GM19467 (cell line): ENCODE measurements around the gene GNAS.

Experiments
- ATAC-seq: cut with Tn5 transposase; IDR thresholded peaks from one replicate; pipeline ENCODE4 v1.9.1; 2021; ENCODE audit warnings: mild to moderate bottlenecking, moderate library complexity; ENCODE audit not compliant: unreplicated experiment

The GNAS gene

GRCh38 chr20:58895448-58896180 is 43.1 kb downstream of the GNAS start:
- no peak for ATAC-seq

DNA sequence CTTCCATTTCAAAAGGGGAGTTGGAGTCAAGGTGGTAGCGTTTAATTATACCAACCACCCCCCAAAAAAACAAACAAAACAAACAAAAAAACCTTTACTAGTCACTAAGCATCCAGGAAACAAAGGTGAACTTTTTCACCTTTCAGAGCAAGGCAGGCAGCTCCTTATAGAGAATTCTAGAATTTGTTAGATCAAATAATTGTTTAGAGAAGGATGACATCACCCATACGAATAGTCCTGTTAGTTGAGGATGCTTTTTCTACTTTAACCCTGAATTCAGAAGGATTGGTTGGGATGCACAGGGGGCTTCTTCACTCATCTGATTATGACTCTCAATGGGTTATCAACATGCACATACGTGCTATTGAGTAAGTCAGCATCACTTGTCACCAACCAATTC is 44.3 kb downstream of the GNAS start:
- no peak for ATAC-seq

DNA sequence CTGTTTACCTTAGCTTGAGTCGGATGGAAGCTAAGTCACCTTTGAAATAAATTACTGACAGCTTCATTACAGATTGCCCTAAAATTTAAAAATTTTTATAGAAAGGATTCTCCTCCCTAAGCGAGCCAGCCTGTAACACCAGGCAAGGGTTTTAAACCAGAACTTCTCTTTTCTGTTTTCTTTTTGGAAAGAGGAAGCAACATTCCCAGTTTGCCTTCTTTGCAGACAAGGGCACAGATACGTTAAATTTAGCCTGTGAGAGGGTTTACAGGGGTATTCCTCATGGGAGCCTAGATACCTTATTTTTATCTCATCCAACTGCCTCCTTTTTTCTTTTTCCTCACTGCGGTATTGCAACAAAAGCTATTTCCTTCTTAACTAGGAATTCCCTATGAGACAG is 45.0 kb downstream of the GNAS start:
- no peak for ATAC-seq

- ATAC-seq, result no peak
Measured at GRCh38 chr20:58898629-58899408, 46.3 kb downstream of the GNAS start.

DNA sequence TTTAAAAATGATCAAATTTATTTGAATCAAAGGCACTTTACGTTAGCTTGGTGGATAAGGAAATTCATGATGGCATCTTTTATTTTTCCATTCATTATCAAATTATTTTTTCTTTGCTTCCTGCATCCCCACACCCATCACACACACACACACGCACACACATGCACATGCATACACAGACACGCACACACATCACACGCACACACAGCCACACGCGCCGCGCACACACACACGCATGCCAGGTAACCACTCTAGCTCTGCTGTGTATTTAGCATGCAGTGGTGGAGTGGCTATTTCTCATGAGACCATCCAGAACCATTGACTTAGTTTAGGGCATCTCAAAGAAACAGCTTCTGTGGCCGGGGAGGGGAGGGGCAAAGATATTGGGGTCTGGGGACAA is 47.0 kb downstream of the GNAS start:
- no peak for ATAC-seq

GRCh38 chr20:58900397-58900796 is 47.9 kb downstream of the GNAS start:
- ATAC-seq, result no peak

DNA sequence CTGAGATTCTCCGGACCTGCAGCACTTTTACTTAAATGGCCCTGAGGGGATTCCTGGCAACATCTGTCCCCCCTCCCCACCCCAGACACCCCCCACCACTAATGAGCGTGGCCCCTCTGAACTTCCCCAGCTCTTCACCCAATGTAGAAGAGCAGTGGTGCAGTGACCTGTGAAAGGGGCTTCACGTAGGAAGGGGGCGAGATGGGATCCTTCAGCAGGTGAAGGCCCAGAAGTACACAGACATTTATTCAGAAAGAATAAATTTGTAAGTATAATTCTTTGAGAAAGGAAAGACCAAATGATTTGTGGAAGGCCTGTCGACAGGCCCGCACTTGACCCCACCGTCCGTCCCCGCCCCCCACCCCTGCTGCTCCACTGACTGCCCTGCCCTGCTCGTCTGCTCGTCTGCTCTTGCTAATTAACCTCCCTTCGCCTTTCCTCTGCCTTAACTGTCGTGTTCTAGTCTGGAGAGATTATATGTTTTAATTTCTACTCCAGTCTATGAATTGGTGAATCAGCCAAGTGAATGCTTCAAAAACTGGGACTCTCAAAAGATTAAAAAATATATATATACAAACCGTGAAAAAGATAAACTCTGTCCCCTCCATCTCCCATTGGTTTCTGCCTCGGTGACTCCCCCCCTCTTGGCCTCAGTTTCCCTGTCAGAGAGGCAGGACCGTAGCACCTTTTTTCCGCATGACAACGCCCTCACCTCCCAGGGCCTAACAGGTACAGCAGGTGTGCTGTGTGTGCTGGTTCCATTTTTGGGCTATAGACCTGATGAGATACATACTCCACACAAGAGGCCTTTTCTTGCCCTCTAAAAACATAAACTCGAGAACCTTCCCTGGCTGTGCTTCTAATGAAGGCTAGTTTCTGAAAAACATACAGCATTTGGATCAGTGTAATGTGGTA is 49.2 kb downstream of the GNAS start:
- ATAC-seq, result no peak

DNA sequence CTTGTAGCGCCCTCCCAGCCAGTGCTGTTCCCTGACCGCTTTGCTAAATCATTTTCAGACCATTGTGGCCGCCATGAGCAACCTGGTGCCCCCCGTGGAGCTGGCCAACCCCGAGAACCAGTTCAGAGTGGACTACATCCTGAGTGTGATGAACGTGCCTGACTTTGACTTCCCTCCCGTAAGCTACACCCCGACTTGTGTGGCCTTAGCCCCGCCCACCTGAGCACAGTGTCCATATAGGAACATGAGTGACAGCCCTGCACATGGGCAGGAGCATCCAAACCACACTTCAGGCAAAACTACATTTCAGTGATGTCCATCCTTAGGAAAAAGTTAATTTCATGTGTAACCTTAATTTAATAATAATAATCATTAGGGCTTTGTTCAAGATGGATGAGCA is 51.1 kb downstream of the GNAS start:
- ATAC-seq, result no peak

GRCh38 chr20:58905236-58905635 is 52.7 kb downstream of the GNAS start:
- no peak for ATAC-seq

DNA sequence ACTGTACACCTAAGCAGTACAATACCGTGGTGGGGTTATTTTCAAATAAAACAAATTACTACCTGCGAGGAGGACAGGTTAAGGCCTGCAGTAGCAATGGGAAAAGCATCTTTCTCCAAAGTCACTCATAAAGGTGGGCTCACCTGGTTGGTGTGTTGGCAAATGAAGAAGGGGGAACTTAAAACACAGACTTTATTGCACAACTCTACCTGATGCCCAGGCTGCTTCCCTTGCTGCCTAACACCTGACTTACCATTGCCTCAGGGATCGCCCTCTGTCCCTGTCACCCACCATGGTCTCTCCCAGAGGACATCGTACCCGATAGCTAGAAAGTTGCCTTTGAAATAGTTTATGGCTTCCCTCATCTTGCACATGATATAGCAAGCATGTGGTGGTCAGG is 53.6 kb downstream of the GNAS start:
- ATAC-seq, result no peak

GRCh38 chr20:58906894-58907293 is 54.4 kb downstream of the GNAS start:
- no peak for ATAC-seq

- peak; percentile 82 for ATAC-seq
Measured at GRCh38 chr20:58907320-58908137, 55.0 kb downstream of the GNAS start.

- peak; percentile 16 for ATAC-seq
Measured at GRCh38 chr20:58908221-58908620, 55.7 kb downstream of the GNAS start.

DNA sequence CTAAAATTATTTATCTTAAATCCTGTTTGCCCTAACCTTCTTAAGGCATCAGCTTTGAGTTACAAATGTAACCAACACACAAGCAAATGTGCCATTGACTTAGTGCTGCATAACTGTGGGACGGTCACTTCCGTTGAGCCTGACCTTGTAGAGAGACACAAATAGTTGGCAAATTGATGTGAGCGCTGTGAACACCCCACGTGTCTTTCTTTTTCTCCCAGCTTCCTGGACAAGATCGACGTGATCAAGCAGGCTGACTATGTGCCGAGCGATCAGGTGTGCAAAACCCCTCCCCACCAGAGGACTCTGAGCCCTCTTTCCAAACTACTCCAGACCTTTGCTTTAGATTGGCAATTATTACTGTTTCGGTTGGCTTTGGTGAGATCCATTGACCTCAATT is 56.4 kb downstream of the GNAS start:
- ATAC-seq, result no peak

- ATAC-seq, result no peak
Measured at GRCh38 chr20:58909585-58909984, 57.1 kb downstream of the GNAS start.

DNA sequence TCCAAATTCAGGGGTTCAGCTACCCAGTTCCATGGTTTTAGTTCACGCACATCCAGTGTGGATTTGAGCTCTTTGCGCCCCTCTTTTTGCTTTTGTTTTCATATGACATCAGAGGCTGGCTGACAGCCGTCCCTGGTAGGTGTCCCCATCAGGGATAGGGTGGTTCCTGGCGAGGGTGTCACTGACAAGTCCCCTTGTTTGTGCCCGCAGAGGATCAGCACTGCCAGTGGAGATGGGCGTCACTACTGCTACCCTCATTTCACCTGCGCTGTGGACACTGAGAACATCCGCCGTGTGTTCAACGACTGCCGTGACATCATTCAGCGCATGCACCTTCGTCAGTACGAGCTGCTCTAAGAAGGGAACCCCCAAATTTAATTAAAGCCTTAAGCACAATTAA is 58.0 kb downstream of the GNAS start:
- no peak for ATAC-seq

DNA sequence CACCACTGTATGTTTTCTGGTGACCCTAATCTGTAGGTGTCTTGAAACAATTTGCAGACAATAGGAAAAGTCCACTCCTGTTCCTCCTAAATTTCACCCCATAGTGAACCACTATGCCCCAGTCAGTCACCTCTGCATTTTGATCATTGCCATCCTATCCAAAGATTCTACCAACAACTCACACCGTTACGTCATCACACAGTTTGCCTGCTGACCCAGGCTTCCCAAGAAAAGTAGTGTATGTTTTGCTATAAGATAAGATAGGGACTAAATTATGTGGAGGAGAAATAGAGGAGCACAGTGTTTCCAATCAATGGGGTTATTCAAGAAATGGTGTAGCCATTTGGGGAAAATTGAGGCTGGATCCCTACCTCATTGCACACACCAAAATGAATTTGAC is 58.8 kb downstream of the GNAS start:
- no peak for ATAC-seq

GRCh38 chr20:58911970-58912369 is 59.5 kb downstream of the GNAS start:
- ATAC-seq, result no peak

DNA sequence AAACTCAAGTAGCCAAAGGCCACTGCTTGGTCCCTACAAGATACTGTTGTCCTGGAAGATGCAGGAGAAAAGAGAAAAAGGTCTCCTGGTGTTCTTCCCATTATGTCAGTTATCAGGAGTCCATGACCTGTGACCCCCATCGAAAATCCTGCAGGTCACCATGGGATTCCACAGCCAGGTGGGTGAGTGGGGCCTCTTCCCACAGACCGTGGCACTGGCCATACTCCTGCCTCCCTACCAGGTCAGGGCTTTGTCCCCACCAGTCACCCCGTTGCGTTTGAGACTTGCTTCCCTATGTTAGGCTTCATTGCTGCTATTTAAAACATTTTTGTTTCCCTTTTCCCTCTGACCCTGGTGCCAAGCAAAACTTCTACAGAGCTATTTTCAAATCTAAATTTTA is 60.6 kb downstream of the GNAS start:
- no peak for ATAC-seq

DNA sequence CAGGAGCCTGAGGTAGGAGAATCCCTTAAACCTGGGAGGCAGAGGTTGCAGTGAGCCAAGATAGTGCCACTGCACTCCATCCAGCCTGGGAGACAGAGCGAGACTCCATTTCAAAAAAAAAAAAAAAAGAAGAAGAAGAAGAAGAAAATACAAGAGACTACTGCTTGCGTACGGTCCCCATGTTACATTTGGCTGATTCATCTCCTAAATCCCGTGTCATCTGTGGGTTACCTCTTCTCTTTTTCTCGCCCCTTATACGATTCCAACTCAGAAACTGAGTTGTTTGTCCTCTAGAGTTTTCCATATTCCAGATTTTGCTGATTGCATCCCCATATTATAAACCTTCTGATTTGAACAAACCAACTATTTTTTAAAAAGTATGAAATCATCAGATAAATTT is 66.1 kb downstream of the GNAS start:
- no peak for ATAC-seq

DNA sequence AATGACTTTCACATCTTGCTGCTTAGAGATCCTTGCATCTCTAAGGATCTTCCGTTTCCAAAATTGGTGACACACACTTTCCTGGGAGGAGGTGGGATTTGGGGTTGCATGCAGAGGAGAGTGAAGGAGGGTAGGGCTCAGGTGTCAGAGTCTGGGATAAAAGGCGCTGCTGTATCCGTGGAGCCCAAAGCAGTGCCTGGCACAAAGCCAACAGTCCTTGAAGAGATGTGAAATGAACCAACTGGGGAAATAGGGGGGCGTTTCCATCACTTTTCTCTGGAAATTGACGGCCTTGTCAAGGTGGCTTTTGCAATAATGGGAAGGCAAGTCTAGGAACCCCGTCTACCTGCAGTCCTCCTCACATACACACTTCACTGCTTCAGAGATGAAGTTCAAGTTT is 69.0 kb downstream of the GNAS start:
- ATAC-seq, result no peak
